ENCODE measurements around the gene NTRK2.

NTRK2 gene

GRCh38 chr9:84807870-84808390, 138.4 kb downstream of the NTRK2 start:
- no peaks in the 10 kb centered on the region for H3K9me3 ChIP-seq (ENCODE audit: control insufficient read depth, insufficient read depth, low read depth, low read length)
- no peak overlapping the region for H3K4me3 ChIP-seq (ENCODE audit: low read depth, low read length)
- H3K27ac ChIP-seq (ENCODE audit: extremely low read depth, low read depth, low read length) = no peak overlapping the region
- no peaks in the 10 kb centered on the region for H3K4me1 ChIP-seq (ENCODE audit: control insufficient read depth, insufficient read depth, low read length)
- TF ChIP-seq ZNF610 (tag by site-specific recombination; IDR thresholded peaks at IDR 0.05; ENCODE audit: borderline replicate concordance) = no peak
- TF ChIP-seq ZNF677 (tag by site-specific recombination; IDR thresholded peaks at IDR 0.05) = no peak
- TF ChIP-seq ZBTB10 (tag by site-specific recombination; IDR thresholded peaks at IDR 0.05) = no peak
- TF ChIP-seq ZNF664 (tag by site-specific recombination; IDR thresholded peaks at IDR 0.05) = no peak
- no peak for TF ChIP-seq ZNF621 (tag by site-specific recombination; IDR thresholded peaks at IDR 0.05)
- no peak for TF ChIP-seq HOXD13 (CRISPR knock-in tag; IDR thresholded peaks at IDR 0.05; ENCODE audit: borderline replicate concordance)
- no peak for TF ChIP-seq AEBP2 (tag by site-specific recombination; IDR thresholded peaks at IDR 0.05; ENCODE audit: borderline replicate concordance)
- TF ChIP-seq MZF1 (tag by site-specific recombination; IDR thresholded peaks at IDR 0.05; ENCODE audit: borderline replicate concordance) = no peak
- no peak for TF ChIP-seq ZNF514 (tag by site-specific recombination; IDR thresholded peaks at IDR 0.05)
- TF ChIP-seq SP2 (tag by site-specific recombination; IDR thresholded peaks at IDR 0.05) = no peak
- TF ChIP-seq KLF9 (tag by site-specific recombination; IDR thresholded peaks at IDR 0.05; ENCODE audit: low read depth) = no peak
- no peak for TF ChIP-seq ZNF658 (tag by site-specific recombination; IDR thresholded peaks at IDR 0.05)
- no peak for TF ChIP-seq ZNF132 (tag by site-specific recombination; IDR thresholded peaks at IDR 0.05; ENCODE audit: borderline replicate concordance)
- TF ChIP-seq ZNF16 (tag by site-specific recombination; IDR thresholded peaks at IDR 0.05; ENCODE audit: low read depth) = no peak
- TF ChIP-seq ZNF843 (tag by site-specific recombination; IDR thresholded peaks at IDR 0.05) = no peak
- TF ChIP-seq ZNF354C (tag by site-specific recombination; IDR thresholded peaks at IDR 0.05; ENCODE audit: borderline replicate concordance, low read depth) = no peak
- TF ChIP-seq ZNF792 (tag by site-specific recombination; IDR thresholded peaks at IDR 0.05) = no peak
- TF ChIP-seq OSR2 (tag by site-specific recombination; IDR thresholded peaks at IDR 0.05) = no peak
- TF ChIP-seq ZNF184 (tag by site-specific recombination; IDR thresholded peaks at IDR 0.05) = no peak
- ChIA-PET POLR2A (interaction anchor here (0.6 kb wide), 1 partner anchor 12 kb away, joined by 4 read pairs; no protein-coding TSS in a partner anchor), CTCF (interaction anchor here (0.6 to 1.2 kb wide), 3 partner anchors 26 to 129 kb away, joined by 3 to 4 read pairs (median 3); no protein-coding TSS in a partner anchor)
- no peaks in the 10 kb centered on the region for H3K36me3 ChIP-seq (ENCODE audit: control insufficient read depth in 2 of 2, insufficient read depth in 1 of 2, low read length in 2 of 2)

GRCh38 chr9:84808416-84808815, 138.9 kb downstream of the NTRK2 start:
- ChIA-PET POLR2A (interaction anchor here (0.6 kb wide), 1 partner anchor 12 kb away, joined by 4 read pairs; no protein-coding TSS in a partner anchor), CTCF (interaction anchor here (0.6 to 1.2 kb wide), 3 partner anchors 27 to 130 kb away, joined by 3 to 4 read pairs (median 3); no protein-coding TSS in a partner anchor)
- H3K4me1 ChIP-seq (ENCODE audit: control insufficient read depth, insufficient read depth, low read length) = no peaks in the 10 kb centered on the region
- H3K4me3 ChIP-seq (ENCODE audit: low read depth, low read length) = no peak overlapping the region
- H3K27ac ChIP-seq (ENCODE audit: extremely low read depth, low read depth, low read length) = no peak overlapping the region
- H3K9me3 ChIP-seq (ENCODE audit: control insufficient read depth, insufficient read depth, low read depth, low read length) = no peaks in the 10 kb centered on the region
- no peaks in the 10 kb centered on the region for H3K36me3 ChIP-seq (ENCODE audit: control insufficient read depth in 2 of 2, insufficient read depth in 1 of 2, low read length in 2 of 2)
- TF ChIP-seq ELK4 (IDR thresholded peaks at IDR 0.05; ENCODE audit: borderline replicate concordance, low read depth, low read length) = no peak
- TF ChIP-seq PBX3 (CRISPR knock-in tag; IDR thresholded peaks at IDR 0.05) = no peak
- TF ChIP-seq ZNF585B (tag by site-specific recombination; IDR thresholded peaks at IDR 0.05) = no peak
- TF ChIP-seq TSHZ1 (tag by site-specific recombination; IDR thresholded peaks at IDR 0.05; ENCODE audit: borderline replicate concordance) = no peak
- TF ChIP-seq ZNF24 (tag by site-specific recombination; IDR thresholded peaks at IDR 0.05) = no peak
- no peak for TF ChIP-seq ZNF404 (tag by site-specific recombination; IDR thresholded peaks at IDR 0.05)
- TF ChIP-seq SP2 (tag by site-specific recombination; IDR thresholded peaks at IDR 0.05) = no peak
- no peak for TF ChIP-seq ZNF335 (tag by site-specific recombination; conservative IDR thresholded peaks at IDR 0.05)

Data from HEK293 (cell line).